LNCAP (cell line): Measurements from ENCODE around the gene GRK5.

Source experiments
- TF ChIP-seq, protein P1 (sequence below): fragments of 450-650 bp; IDR thresholded peaks from 2 replicates; pipeline ENCODE4 v1.5.1; 2017; ENCODE audit warnings: mild to moderate bottlenecking

Gene GRK5

DNA sequence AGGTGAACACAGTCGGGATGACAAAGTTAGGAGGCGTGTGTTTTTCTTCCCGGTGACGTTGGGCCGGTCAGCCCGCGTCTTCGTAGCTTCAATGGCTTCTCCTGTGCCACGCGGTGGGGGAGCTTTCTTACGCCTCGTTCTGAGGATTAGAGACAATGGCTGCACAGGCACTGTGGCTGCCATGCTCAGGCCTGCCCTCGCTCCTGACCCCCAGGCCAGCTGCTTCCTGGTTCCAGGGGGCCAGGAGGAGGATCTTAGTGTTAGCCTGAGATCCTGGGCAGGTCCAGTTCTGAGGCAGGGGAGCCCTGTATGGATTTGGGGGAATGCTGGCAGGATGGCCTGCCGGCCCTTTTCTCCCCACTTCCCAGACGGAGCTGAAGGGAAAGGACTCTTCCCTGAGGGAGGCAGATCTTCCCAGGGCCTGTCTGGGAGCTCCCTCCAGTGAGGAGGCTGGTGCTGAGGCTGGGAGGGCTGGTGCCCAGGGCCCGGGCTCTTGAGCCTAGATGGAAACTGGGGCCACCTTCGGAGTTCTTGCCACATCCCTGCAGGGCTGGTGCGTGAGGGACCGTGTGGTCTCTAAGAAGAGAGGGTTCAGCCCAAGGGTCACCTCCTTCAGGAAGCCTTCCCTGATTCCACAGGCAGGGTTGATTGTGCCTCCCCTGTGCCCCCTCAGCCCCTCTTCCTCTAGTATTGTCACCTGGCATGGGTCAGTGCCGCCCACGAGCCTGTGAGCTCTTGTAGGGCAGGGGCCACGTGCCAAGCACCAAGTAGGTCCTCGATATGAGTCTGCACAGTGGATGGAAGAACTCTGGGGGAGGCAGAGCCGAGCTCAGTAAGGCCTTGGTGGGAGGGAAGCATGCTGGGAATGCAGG is 101.4 kb downstream of the GRK5 start:
- TF ChIP-seq, protein P1, sequence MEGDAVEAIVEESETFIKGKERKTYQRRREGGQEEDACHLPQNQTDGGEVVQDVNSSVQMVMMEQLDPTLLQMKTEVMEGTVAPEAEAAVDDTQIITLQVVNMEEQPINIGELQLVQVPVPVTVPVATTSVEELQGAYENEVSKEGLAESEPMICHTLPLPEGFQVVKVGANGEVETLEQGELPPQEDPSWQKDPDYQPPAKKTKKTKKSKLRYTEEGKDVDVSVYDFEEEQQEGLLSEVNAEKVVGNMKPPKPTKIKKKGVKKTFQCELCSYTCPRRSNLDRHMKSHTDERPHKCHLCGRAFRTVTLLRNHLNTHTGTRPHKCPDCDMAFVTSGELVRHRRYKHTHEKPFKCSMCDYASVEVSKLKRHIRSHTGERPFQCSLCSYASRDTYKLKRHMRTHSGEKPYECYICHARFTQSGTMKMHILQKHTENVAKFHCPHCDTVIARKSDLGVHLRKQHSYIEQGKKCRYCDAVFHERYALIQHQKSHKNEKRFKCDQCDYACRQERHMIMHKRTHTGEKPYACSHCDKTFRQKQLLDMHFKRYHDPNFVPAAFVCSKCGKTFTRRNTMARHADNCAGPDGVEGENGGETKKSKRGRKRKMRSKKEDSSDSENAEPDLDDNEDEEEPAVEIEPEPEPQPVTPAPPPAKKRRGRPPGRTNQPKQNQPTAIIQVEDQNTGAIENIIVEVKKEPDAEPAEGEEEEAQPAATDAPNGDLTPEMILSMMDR, result no peak

DNA sequence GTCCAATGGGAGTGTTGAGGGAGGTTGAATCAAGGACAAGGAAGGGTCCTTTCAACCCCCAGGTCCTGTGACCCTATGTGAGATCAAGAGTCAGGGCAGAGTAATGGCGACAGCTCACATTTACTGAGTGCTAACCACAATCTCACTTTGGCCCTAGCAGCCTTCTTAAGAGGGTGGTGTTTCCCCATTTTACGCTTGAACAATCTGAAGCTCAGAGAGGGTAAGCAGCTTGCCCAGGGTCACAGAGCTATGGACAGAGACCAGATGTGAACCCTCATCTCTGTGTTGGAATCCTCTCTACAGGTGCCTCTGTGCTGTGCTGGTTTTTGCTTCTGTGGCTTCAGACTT is 102.0 kb downstream of the GRK5 start:
- TF ChIP-seq, protein P1, result no peak

DNA sequence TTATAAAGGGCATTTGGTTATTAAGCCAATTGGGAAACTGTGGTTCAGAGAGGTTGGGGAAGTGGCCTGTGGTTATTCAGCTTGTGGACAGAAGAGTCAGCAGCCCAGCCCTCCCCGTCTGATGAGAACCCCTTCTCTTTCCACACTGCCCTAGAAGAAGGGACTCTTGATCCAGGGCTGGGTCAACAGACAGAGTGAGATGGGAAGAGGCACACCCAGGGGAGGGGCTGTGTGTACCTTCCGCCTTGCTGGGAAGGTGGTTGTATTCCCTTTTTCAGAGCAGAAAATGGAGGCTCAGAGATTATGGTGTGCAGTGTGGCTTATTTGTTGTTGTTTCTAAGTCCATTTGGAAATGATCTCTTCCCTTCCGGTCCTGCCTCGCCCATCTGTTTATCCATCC is 103.4 kb downstream of the GRK5 start:
- TF ChIP-seq, protein P1, result no peak

DNA sequence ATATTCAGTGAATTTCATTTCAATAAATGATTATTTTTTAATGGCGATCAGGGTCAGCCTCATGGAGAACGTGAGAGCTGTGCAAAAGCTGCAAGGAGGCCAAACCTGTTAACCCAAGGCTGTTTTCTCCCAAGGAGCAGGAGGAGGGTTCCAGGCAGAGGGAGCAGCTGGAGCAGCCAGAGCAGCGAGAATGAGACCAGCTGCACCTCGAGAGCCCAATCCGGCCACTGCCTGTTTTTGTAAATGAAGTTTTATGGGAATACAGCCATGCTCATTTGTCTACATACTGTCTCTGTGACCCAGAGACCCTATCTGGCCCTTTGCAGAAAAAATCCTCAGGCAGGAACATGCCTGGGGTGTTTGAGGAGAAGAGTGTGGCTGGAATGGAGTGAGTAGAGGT is 104.9 kb downstream of the GRK5 start:
- TF ChIP-seq, protein P1, result no peak

DNA sequence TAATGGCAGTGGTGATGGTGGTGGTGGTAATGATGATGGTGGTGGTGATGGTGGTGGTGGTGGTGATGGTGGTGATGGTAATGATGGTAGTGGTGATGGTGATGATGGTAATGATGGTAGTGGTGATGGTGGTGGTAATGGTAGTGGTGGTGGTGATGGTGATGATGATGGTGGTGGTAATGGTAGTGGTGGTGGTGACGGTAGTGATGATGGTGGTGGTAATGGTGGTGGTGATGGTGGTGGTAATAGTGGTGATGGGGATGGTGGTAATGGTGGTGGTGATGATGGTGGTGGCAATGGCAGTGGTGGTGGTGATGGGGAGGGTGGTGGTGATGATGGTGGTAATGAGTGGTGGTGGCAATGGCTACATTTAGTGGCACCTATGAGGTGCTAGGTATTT is 105.7 kb downstream of the GRK5 start:
- TF ChIP-seq, protein P1, result no peak

DNA sequence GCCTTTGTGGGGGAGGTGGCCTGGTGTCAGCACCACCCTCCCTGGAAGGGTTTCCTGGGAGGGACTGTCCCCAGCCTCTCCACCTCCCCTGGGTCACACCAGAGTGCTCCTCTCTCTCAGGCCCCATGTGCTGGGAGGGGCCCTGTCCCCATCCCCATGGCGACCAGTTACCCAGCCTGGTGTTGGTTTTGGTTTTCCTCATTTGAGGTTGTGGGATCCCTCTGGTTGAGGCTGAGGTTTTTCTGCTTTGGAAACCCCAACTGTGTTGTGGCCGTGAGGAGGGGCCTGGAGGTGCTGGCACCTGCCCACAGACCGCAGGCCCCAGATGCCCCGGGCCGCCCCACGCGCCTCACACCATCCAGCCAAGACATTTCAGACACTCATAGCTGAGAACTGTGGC is 106.3 kb downstream of the GRK5 start:
- TF ChIP-seq, protein P1, result no peak

DNA sequence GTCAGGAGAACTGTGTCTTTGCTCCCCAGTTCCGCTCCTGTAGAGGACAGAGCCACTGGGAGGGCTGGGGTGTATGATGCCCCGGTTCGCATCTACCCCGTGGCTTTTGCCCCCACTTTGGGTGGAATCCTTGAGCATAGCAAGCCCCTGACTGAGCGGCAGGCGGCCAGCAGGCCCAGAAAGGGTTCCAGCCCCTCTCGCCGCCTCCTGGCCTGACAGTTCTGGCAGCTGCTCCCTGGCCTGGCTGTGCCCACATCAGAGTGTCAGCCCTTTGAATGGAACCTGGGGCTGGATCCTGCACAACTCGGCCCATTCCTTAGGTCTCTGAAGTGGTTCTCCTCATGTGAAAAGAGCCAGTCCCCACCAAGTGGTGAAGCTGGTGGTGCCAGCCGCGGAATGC is 106.7 kb downstream of the GRK5 start:
- TF ChIP-seq, protein P1, result no peak
